ENCODE measurements around the gene KRT82.
A peak's percentile ranks its signal among the peaks of the same experiment; 100 is the strongest.

The KRT82 gene

DNA sequence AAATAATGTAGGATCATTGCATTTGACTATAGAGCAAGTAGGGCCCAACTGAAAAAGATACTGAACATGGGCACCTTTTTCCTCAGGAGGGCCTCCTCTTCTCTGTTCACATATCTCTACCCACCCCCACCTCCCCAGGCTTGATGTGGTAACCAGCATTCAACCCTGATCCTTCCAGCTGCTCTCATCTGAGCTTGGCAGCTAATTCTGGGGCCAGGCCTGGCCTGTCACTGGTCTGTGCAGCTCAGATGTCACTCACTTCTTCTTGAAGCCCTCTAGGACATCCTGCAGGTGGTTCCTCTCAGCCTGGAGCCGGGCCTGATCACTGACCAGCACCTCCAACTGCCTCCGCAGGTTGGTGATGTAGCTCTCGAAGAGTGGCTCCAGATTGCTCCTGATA is 22.8 kb downstream of the KRT82 start:
- no peak for DNase-seq (ENCODE audit: low read depth)

DNA sequence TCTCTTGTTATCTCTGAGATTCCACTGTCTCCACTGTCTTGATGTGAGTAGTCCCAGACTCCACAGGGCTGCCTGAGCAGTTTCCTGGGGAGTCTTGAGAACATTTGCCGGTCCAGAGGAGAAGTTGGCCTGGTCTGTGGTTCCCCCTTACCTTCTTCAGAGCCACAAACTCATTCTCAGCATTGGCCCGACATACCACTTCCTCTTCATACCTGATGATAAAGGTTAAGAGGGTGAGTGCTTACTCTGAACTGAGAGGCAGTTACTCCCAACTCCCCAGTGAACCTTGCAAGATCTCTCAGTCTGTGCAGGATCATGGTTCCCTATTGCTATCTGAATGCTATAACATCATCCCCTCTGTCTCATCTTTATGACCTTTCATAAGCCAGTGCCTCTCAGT is 23.3 kb downstream of the KRT82 start:
- DNase-seq (ENCODE audit: low read depth), result no peak

DNA sequence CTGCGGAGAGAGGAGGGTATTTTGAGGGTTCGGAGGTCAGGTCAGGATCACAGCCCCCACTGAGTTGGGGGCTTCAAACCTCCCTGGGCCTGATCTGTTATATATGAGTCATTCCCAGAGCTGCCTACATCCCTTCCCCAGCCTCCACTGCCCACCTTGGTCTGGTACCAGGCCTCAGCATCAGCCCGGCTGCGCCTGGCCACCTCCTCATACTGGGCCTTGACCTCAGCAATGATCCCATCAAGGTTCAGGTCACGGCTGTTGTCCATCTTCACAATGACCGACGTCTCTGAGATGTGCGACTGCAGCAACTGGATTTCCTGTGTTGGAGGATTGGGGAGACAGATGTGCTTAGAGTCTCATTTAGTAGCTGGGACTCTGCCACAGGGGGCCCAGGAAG is 24.9 kb downstream of the KRT82 start:
- no peak for DNase-seq (ENCODE audit: low read depth)

DNA sequence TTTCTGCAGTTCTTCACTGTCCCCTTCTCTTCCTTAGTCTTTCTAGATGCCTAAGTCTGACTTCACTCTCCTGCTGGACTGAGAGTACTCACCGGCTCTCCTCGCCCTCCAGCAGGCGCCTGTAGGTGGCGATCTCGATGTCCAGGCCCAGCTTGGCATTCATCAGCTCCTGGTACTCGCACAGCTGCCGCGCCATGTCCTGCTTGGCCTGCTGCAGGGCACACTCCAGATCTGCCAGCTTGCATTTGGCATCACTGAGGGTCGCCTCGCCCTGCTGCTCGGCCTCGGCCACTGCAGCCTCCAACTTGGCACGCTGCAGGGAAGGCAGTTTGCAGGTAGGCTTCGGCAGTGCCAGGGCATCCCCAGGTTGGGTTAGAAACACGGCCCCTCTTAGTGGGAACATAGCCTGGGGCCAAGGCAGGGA is 25.9 kb downstream of the KRT82 start:
- no peak for DNase-seq (ENCODE audit: low read depth)

DNA sequence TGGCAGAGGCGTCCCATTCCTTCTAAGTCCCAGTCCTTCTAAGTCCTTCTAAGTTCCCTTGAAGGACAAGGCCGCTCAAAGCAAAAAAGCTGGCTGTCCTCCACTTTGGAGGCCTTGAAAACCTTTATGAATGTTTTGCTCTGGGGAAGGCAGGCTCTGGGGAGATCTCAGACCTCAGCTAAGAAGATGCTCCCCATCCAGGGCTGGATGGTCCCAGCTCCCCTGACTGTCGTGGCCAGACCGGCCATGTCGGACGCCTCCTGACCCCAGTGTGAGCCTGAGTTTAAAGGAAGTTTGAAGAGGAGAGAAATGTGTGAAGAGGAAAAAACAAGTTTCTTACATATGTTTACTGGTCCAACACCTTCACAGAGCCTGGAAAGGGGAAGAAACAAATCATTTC is 26.6 kb downstream of the KRT82 start:
- DNase-seq (ENCODE audit: low read depth), result no peak

DNA sequence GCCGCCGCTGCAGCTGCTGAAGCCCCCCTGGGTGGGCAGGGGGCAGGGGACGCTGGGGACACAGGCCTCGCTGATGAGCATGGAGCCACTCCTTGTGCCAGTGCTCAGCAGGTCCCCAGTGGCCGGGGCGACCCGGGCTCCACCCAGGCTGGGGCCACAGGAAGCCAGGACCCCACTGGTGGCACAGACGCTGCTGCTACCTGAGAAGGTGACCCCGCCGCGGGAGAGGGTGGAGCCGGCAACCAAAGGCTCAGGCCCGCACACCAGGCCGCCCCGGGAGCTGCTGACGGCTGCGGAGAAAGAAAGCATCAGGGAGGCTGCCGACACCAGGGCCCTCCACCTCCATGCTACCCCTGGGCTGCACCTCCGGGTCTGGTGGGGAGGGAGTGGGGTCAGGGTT is 28.0 kb downstream of the KRT82 start:
- DNase-seq (ENCODE audit: low read depth), result no peak

DNA sequence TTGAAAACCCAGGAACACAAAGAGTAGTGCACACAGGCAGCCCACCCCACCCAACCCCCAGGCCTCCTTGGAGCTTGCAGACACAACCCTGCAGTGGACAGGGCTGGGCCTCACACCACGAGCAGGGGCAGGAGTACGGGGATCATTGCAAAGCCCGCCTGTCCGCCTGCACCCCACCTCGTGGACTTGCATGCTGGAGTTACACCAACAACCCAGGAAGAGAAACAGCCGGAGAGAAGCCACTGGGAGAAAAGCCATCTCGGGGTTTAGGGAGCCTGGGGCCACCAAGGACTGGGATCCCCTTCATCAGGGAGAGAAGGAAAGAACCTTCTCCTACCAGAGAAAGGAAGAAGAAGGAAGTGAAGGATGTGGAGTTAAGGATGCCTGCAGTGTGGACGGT is 28.9 kb downstream of the KRT82 start:
- DNase-seq (ENCODE audit: low read depth), result no peak

DNA sequence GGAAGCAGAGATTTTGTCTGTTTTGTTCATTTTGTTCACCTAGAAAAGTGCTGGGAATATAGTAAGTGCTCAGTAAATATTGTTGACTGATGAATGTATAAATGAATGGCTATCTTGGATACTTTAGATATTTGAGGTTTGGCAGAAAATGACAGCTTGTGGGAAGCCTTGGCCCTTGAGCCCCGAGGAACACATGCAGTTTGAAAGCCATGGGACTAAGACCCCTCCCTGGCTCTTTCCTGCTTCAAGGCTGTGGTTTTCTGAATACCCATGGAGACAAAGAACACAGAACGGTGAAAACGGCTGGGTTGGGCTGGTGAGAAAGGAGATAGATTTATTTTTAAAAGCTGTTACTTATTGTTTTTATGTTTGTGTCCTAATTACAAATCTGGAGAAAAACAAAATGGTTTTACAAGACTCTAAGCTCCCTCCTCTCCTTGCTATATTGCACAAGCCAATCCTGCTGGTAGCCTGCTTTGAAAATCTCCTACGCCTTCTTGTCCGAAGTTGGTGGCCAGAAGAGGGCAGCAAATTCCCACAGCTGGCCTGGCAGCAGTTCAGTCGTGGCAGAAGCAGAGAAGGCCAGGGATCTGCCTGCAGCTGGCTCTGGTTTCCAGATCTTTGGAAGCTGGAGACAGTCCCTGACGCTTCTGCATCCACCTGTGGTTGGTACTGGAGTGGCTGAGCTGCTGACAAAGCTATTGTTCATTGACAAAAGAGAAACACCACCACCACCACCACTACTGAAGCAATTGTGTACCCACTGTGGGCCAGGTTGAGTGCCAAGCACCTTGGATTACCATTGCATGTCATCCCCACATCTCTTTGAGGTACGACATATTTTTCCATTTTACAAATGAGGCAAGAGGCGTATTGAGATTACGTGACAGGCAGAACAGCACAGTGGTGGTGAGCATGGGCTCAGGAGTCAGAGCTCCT is 33.6 kb downstream of the KRT82 start:
- peak; percentile 16 for DNase-seq (ENCODE audit: low read depth)

DNA sequence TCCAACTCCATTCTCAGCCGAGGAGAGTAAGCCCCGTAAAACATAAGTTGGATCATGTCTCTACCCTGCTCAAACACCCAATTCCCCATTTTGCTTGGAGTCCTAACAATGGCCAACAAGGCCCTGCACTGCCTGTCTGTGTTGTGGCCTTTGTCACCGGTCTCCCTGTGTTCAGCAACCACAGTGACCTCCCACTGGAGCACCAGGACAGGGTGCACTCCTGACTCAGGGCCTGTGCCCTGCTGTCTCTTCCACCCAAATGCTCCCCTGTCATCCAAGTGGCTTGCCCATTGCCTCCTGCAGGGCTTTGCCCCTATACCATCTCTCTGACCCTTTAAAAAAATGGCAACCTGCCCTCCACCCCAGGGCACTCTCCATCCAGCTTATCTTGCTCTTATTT is 34.4 kb downstream of the KRT82 start:
- no peak for DNase-seq (ENCODE audit: low read depth)

DNA sequence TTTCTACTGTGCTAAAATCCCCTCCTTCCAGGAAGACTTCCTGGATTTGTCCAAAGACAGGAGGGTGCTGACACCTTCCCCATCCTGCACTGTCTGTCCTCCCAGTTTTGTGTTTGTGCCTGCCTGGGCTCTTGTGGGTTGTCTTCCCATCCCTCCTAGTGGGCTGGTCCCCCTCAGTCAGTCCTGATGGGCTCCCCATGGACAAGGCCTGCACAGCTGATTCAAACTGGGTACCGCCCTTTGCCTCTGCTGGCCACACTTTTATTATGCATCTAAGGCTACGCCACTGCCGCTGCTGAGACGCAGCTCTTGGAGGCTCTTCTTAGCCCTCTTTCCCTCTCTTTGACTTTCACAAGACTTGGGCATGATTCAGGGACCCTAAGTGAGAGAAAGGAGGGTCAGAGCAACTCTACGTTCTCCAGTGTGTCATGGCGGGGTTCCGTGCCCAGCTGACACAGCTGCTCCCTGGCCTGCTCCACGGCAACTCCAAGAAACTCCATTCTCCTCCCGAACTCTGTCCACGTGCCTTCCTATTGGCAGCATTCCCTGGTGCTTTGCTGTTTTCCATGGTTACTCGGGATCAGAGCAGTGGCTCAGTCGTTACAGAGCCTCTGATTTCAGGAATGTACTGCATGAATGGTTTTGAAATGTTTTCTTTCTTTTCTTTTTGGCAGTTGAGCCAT is 35.1 kb downstream of the KRT82 start:
- DNase-seq (ENCODE audit: low read depth), result no peak

DNA sequence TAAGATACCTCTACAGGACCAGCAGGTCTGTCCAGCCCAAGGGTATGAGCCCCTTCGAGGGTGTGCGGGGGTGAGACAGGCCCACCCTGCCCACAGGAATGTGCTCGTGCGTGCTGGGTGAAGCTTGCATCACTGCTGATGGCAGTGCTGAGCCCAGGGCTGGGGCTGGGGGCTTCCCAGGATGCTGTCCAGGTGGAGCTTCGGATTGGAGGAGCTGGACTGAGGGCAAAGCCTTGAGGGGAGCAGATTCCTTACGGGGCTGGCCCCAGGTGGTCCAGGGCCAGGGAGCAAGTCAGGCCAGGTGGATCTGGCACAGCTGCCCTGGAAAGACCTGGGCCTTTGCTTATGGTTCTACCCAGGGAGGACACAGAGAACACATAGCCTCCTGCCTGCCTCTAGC is 36.3 kb downstream of the KRT82 start:
- no peak for DNase-seq (ENCODE audit: low read depth)

DNA sequence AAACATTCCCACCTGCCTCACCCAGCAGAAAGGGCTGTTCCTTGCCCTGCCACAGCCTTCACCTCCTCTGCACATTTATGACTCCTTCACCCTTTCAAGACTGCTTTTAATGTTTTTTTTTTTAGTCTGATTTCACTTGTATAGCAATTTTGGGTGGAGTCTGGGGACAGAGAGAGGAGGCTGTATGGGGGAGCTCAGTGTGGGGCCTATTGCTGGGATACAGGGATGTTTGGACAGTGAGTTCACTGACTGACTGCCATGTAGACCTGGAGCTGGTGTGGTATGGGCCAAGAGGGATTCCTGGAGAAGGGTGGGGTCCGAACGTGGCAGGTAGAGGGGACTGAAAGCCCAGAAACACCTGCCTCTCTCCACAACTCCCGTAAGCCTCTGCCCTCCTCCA is 36.9 kb downstream of the KRT82 start:
- no peak for DNase-seq (ENCODE audit: low read depth)

DNA sequence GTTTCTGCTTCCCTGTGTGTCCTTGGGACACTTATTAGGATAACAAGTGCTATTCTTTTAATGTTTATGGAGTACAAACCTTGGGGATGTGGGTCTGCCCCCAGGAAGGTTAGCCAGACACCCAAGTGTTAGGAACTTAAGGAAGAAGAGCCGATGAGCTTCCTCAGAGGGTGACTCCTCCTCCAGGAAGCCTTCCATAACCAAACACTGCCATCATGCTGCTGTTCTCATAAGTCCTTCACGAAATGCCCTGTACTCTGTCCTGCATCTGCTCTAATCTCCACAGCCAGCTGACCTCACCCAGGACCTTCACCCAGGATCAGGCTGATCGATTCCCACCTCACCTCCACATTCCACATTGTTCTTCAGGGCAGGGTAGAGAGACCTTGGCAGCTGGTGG is 37.6 kb downstream of the KRT82 start:
- no peak for DNase-seq (ENCODE audit: low read depth)

DNA sequence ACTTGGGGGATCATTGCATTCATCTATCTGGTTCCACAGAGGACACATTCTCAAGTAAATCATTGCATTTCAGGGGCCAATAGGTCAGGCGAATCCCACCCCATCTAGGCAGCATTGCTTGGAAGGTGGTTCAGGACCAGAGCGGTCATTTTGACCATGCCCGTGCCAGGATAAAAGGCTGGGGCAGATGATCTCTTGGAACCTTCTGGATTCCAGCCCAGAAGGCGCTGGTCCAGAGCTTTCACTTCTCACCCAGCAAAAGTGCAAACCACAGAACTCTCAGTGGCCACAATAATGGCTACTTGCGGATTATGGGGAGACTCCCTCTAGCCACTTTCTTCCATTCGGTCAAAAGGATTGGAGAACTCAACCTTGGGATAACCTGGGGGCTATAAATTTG is 38.3 kb downstream of the KRT82 start:
- DNase-seq (ENCODE audit: low read depth), result no peak

DNA sequence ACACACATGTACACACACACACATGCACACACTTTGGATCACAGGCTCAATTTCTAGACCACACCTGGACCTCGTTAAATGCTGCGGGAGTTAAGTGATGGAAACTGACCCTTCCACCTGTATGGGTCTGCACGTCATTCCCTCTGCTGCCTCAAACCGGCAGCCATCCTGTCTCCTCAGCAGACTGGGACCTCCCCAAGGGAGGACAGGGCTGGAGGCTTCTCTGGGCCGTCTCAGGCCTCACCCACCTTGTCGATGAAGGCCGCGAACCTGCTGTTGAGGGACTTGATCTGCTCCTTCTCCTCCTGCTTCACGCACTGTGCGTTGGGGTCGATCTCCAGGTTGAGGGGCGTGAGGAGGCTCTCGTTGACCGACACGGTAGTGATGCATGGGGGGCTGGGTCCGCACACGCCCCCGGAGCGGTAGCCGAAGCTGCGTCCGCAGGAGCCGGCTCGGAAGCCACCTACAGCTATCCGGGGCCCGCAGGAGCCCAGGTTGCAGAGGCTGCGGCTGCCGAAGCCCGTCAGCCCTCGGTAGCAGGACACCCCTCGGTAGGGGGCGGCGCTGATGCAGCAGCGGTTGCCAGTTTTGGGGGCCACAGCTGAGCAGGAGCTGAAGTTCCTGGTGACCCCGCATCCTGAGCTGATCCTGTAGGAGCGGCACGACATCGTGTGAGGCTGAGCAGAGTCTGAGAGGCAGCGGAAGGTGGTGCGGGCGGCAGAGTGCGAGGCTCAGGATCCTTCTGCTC is 39.2 kb downstream of the KRT82 start, which contains the start of gene KRT85:
Gene KRT85 (minus strand): TSS at position 744 of the 748 bp plus-strand sequence. CDS start 76 bp downstream, at position 668.
- DNase-seq (ENCODE audit: low read depth), result no peak

DNA sequence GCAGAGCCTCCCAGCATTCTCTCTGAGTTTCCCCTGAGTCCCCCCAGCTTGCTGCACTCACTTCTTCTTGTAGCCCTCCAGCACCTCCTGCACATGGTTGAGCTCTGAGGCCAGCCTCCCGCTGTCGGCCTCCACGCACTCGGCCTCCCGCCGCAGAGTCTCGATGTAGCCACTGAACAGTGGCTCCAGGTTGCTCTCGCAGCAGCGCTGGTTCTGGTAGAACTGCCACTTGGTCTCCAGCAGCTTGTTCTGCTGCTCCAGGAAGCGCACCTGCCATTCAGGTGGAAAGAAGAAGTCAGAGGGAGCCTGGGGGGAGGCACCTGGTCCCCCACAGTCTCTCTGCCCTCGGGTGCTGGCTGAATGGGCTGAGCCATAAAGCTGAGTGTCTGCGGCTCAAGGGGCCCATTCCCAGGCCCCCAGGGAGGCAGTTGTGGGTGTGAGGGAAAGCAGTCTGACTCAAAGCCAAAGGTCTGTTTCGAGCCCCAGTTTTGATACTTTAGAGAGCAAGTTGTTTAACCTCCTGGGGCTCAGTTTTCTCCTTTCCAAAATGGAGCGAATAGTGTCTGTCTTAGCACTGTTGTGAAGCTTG is 41.1 kb downstream of the KRT82 start:
- DNase-seq (ENCODE audit: low read depth), result no peak

DNA sequence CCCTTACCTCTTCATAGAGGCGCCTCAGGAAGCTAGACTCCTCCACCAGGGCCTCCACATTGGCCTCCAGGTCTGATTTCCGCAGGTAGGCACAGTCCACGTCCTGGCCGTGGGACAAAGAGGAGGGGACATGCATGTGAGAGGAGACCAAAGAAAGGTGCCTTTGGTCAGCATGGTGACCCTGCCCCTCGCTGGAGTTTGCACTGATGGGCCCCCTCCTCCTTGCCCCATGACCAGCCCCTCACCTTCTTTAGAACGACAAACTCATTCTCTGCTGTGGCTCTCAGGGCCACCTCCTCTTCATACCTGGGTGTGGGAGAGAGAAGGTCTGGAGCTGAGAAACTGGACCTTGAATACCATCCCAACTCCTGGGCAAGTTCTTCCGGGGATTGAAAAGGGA is 42.1 kb downstream of the KRT82 start:
- no peak for DNase-seq (ENCODE audit: low read depth)

DNA sequence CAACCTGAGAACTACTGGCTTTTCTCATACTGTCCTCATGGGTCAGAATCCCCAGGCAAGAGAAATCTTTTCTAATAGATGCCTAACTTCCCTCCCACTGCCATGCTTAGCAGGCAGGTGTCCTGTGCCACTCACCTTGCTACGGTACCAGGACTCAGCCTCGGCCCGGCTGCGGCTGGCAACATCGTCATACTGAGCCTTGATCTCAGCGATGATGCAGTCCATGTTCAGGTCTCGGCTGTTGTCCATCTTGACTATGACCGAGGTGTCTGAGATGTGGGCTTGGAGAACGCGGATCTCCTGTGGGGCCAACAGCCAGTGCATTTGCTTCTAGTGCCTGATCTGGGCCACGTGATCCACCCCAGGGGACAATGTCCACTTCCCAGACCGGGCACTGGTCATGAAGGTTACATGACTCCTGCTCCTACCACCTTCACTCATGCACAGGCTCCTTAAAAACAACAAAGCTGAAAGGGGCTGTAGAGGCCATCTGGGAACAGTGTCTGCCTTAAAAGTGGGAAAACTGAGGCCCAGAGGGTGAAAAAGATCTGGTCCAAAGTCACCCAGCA is 42.9 kb downstream of the KRT82 start:
- DNase-seq (ENCODE audit: low read depth), result no peak

DNA sequence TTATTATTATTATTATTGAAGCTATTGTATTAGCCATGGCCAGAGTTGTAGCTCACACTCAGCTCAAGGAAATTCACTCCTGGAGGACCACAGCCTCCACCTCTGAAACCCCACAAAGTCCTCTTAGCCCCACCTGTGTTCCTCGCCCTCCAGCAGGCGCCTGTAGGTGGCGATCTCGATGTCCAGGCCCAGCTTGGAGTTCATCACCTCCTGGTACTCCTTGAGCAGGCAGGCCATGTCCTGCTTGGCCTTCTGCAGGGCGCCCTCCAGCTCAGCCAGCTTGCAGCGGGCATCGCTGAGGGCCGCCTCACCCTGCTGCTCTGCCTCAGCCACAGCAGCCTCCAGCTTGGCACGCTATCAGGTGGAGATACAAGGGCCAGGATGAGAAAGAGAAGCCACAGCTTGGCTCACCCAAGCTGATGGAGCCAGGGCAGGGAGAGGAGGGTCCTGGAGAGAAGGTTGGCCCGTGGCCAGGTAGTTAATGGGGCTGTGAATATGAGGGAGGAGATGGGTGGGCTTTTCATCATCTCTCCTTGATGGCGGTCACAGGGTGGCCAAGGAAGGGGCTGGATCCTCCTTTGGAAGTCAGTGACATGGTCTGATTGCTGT is 43.9 kb downstream of the KRT82 start:
- no peak for DNase-seq (ENCODE audit: low read depth)

DNA sequence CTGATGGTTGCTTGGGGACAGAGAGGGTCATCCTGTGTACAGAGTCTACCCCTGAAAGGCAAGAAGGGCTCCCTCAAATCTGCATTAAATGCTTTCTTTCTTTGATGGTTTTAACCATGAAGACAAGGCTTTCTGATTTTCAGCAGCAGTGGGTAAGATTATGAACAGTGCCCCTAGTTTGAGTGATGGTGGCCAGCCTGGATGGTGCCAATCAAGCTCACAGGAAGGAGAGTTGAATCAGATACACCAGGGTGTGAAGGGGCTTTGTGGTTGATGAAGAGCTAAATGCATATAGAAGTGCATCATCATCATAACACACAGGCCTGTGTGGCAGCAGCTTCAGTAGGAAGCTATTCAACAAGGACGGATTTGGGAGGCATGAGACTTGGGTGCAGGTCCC is 44.6 kb downstream of the KRT82 start:
- DNase-seq (ENCODE audit: low read depth), result no peak

DNA sequence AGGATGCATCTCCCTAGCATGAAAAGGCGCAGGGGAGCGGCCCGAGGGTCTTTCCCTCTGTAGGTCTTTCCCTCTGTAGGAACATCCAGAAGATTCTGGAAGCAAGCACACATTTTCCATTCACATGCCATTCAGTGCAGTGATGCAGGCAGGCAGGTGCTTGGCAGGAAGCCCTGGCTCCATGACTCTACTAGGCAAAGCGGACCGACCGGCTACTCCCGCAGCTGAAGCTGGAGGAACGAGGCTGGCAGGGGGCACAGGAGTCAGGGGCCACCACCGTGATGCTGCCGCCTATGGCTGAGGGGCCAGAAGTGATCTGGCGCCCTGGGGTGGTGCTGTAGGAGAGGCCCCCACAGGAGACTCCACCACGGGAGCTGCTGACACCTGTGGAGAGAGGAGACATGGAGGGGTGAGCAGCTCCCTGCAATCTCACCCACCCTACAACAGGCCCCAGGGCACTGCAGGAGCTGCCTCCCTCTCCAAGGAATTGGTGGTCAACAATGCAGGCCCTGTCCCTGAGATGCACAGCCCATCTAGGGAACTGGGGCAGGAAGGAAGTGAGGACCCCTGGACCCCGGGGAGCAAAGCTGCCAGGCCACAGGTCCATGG is 45.4 kb downstream of the KRT82 start:
- no peak for DNase-seq (ENCODE audit: low read depth)
